ENCODE data around the gene WASHC2C.
"Not testable (repeated sequence)": the region's sequence is repeated elsewhere in the genome, so short reads cannot be mapped to it uniquely, and the experiment has no call there.

WASHC2C gene

DNA sequence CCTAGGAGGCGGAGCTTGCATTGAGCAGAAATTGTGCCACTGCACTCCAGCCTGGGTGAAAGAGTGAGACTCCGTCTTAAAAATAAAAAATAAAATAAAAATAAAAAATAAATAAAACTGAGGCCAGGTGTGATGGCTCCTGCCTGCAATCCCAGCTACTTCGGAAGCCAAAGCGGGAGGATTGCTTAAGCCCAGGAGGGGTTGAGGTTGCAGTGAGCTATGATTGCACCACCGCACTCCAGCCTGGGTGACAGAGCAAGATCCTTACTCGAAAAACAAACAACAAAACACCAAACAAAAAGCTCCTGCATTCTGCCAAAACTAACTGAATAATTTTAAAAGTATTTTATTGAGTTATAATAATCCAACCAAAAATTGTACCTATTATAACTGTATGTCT, 84.0 kb downstream of the WASHC2C start:
- H3K9me3 ChIP-seq (ENCODE audit: control insufficient read depth, insufficient read depth, low read length), result no peaks in the 10 kb centered on the region
- H3K4me1 ChIP-seq (ENCODE audit: control insufficient read depth, insufficient read depth, low read length), result no peaks in the 10 kb centered on the region
- no peak for DNase-seq (ENCODE audit: low read depth, low spot score)
- H3K4me3 ChIP-seq (ENCODE audit: low read length), result no peak overlapping the region
- H3K36me3 ChIP-seq (ENCODE audit: control insufficient read depth, insufficient read depth, low read length), result no peaks in the 10 kb centered on the region
- no CpG with 5 or more reads among the region's 6 CpGs for WGBS (ENCODE audit: insufficient coverage, insufficient read length)
- no peaks in the 10 kb centered on the region for H3K27me3 ChIP-seq (ENCODE audit: control insufficient read depth, insufficient read depth, low read length)
- H3K27ac ChIP-seq (ENCODE audit: low read length), result no peak overlapping the region

DNA sequence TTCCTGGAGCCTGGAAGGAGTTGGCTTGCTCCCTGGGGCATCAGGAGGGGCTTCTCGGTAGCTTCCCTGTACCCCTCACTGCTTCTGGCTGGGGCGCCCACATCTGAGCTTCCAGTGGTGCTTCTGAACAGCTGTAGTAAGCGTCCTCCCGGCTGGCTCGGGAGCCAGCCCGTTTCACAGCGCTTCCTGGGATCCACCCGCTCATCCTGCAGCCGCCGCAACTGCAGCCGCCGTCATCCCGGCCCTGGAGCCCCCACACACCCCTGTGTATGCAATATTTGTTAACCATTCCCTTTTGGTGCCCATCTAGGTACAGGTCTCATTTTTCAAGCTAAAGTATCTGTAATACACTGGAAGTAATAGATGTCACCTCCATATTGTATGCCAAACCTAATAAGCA, 85.9 kb downstream of the WASHC2C start:
- DNase-seq (ENCODE audit: low read depth, low spot score); H3K9me3 ChIP-seq (ENCODE audit: control insufficient read depth, insufficient read depth, low read length); H3K4me1 ChIP-seq (ENCODE audit: control insufficient read depth, insufficient read depth, low read length); H3K27me3 ChIP-seq (ENCODE audit: control insufficient read depth, insufficient read depth, low read length); H3K4me3 ChIP-seq (ENCODE audit: low read length); H3K36me3 ChIP-seq (ENCODE audit: control insufficient read depth, insufficient read depth, low read length); H3K27ac ChIP-seq (ENCODE audit: low read length): not testable (repeated sequence)
- no CpG with 5 or more reads among the region's 13 CpGs for WGBS (ENCODE audit: insufficient coverage, insufficient read length)

DNA sequence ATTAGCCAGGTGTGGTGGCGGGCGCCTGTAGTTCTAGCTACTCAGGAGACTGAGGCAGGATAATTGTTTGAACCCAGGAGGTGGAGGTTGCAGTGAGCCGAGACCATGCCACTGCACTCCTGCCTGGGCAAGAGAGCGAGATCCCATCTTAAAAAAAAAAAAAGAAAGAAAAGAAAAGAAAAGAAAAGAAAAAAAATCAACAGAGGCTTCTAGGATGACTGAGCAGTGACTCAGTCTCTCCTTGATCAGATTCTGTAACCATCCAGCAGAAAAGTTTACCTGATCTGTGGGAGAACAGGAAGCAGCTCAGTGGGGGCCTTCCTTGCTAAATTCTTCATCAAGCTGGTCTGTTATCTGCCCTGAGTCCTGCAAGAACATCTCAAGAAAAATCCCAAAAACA, 87.1 kb downstream of the WASHC2C start:
- H3K27me3 ChIP-seq (ENCODE audit: control insufficient read depth, insufficient read depth, low read length); DNase-seq (ENCODE audit: low read depth, low spot score); H3K36me3 ChIP-seq (ENCODE audit: control insufficient read depth, insufficient read depth, low read length); H3K9me3 ChIP-seq (ENCODE audit: control insufficient read depth, insufficient read depth, low read length); H3K27ac ChIP-seq (ENCODE audit: low read length); H3K4me3 ChIP-seq (ENCODE audit: low read length); H3K4me1 ChIP-seq (ENCODE audit: control insufficient read depth, insufficient read depth, low read length): not testable (repeated sequence)
- WGBS (ENCODE audit: insufficient coverage, insufficient read length), result no CpG with 5 or more reads among the region's 4 CpGs

DNA sequence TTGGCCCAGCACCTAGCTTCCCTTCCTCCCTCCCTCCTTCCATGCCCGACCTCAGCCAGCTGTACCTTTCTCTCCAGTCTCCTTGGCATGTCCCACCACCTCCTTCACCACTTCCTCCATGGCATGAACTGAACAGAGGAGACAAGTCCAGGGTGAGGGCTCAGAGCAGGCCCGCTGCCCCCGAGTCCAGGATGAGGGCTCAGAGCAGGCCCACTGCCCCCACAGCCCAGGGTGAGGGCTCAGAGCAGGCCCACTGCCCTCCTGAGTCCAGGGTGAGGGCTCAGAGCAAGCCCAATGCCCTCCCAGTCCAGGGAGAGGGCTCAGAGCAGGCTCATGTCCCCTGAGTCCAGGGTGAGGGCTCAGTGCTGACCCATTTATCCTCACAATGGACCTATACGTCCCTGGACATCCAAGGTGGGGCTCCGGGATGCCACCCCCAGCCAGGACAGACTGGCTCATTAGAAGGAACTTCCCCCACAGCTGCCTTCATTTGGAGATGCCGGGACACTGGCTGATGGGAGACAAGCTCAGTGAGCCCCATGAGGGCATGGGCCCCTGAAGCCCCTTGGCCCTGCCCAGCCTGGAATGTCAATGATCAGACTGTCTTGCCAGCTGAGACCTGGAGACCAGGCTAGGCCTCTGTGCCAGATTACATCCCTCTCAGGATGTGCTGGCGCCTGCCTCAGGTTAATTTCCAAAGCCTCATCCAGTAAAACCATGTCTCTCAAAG, 90.2 kb downstream of the WASHC2C start:
- H3K27ac ChIP-seq (ENCODE audit: low read length), result no peak overlapping the region
- no peaks in the 10 kb centered on the region for H3K27me3 ChIP-seq (ENCODE audit: control insufficient read depth, insufficient read depth, low read length)
- no peak overlapping the region for H3K4me3 ChIP-seq (ENCODE audit: low read length)
- no peaks in the 10 kb centered on the region for H3K4me1 ChIP-seq (ENCODE audit: control insufficient read depth, insufficient read depth, low read length)
- DNase-seq (ENCODE audit: low read depth, low spot score), result no peak
- H3K36me3 ChIP-seq (ENCODE audit: control insufficient read depth, insufficient read depth, low read length), result no peaks in the 10 kb centered on the region
- peaks cover 2% of the 10 kb centered on the region; the same call in 1 of the 2 replicates for H3K9me3 ChIP-seq (ENCODE audit: control insufficient read depth, insufficient read depth, low read length)
- no CpG with 5 or more reads among the region's 7 CpGs for WGBS (ENCODE audit: insufficient coverage, insufficient read length)

DNA sequence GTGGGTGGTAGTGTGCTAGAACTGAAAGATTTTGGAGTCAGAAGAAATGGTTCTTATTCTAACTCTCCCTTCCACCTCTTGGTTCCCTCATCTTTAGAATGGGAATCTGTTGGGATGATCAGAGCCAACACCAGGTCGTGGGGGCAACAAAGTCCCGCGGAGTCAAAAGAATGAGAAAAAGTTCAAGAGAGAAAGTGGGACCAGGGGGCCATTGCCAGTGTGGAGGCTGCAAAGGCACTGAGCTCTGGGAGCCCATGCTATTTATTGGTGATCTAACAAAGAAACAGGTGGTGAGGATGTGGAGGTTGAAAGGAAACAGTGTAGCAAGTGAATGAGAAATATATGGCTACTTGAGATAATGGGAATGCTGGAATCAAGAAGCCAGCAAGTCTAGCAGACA, 90.8 kb downstream of the WASHC2C start:
- Histone ChIP-seq H3K4me1 (ENCODE audit: control insufficient read depth, insufficient read depth, low read length) (no peaks in the 10 kb centered on the region), H3K9me3 (ENCODE audit: control insufficient read depth, insufficient read depth, low read length) (peaks cover 2% of the 10 kb centered on the region; the same call in 1 of the 2 replicates), H3K36me3 (ENCODE audit: control insufficient read depth, insufficient read depth, low read length) (no peaks in the 10 kb centered on the region), H3K4me3 (ENCODE audit: low read length) (no peak overlapping the region), H3K27me3 (ENCODE audit: control insufficient read depth, insufficient read depth, low read length) (no peaks in the 10 kb centered on the region), H3K27ac (ENCODE audit: low read length) (no peak overlapping the region)
- no peak for DNase-seq (ENCODE audit: low read depth, low spot score)
- WGBS (ENCODE audit: insufficient coverage, insufficient read length), result no CpG with 5 or more reads among the region's 3 CpGs

DNA sequence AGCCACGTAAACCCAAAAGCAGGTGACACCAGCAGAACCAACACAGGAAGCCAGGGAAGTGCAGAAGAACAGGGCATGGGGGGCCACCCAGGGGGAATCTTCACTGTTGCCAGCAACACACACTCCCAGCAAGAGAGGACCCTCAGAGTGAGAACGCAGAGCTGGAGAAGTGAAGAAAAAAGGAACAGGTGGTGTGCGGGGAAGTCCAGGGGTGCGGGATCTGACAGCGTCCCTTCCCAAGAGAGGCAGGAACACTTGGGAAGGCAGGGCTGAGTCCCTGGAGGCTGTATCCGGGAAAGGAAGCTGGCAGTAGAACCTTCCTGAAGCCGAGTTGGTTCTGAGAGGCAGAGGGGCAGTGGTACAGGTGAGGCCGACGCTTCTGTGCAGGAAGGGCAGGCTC, 92.5 kb downstream of the WASHC2C start:
- H3K36me3 ChIP-seq (ENCODE audit: control insufficient read depth, insufficient read depth, low read length), result no peaks in the 10 kb centered on the region
- no CpG with 5 or more reads among the region's 9 CpGs for WGBS (ENCODE audit: insufficient coverage, insufficient read length)
- no peaks in the 10 kb centered on the region for H3K27me3 ChIP-seq (ENCODE audit: control insufficient read depth, insufficient read depth, low read length)
- DNase-seq (ENCODE audit: low read depth, low spot score), result no peak
- no peak overlapping the region for H3K27ac ChIP-seq (ENCODE audit: low read length)
- H3K4me1 ChIP-seq (ENCODE audit: control insufficient read depth, insufficient read depth, low read length), result no peaks in the 10 kb centered on the region
- peaks cover 2% of the 10 kb centered on the region; the same call in 1 of the 2 replicates for H3K9me3 ChIP-seq (ENCODE audit: control insufficient read depth, insufficient read depth, low read length)
- no peak overlapping the region for H3K4me3 ChIP-seq (ENCODE audit: low read length)

DNA sequence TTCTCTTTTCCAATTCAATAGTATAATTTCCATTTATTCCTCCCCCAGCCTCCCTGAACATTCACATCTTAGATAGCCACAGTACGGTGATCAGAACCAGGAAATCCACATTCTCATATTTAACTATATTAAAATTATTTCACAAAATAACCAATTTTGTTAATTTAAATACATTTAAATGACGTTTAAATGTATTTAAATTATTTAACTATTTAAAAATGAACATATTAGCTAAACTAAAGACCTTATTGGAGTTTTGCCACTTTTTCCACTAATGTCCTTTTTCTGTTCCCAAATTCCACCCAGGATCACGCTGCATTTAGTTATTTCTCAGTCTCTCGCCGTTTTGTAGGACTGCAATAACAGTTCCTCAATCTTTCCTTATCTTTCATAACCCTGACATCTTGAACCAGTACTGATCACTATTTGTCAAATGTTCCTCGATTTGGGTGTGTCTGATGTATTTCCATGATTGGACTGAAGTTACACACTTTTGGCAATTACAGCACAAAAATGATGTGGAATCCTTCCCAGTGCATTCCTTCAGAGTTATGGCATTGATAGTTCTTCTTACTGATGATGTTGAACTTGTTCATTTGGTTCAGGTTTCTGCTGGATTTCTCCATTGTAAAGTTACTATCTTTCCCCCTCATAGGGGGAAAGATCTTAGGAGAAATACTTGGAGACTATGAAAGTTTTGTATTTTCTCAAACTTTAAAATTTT, 93.2 kb downstream of the WASHC2C start:
- not testable (repeated sequence) for H3K36me3 ChIP-seq (ENCODE audit: control insufficient read depth, insufficient read depth, low read length); H3K27ac ChIP-seq (ENCODE audit: low read length); H3K4me1 ChIP-seq (ENCODE audit: control insufficient read depth, insufficient read depth, low read length); H3K4me3 ChIP-seq (ENCODE audit: low read length); H3K27me3 ChIP-seq (ENCODE audit: control insufficient read depth, insufficient read depth, low read length); DNase-seq (ENCODE audit: low read depth, low spot score); H3K9me3 ChIP-seq (ENCODE audit: control insufficient read depth, insufficient read depth, low read length)
- no CpG with 5 or more reads among the region's 6 CpGs for WGBS (ENCODE audit: insufficient coverage, insufficient read length)

DNA sequence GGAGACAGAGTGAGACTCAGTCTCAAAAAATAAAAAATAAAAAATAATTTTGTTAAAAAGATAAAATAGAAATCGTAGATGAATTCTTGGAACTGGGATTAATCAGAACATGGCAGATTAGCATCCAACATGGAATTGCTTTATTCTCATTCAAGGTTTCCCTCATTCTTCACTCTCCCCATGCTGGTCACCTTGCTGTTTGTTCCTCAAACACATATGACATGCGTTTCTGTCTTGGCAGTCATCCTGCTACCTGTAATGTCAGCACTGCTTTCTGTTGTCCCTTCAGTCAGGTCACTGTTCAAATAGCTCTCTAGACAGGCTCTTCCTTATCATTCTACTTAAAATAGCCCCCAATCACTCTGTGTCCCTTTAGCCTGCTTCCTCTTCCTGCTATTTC, 95.9 kb downstream of the WASHC2C start:
- H3K27ac ChIP-seq (ENCODE audit: low read length); H3K4me3 ChIP-seq (ENCODE audit: low read length); H3K9me3 ChIP-seq (ENCODE audit: control insufficient read depth, insufficient read depth, low read length); H3K36me3 ChIP-seq (ENCODE audit: control insufficient read depth, insufficient read depth, low read length); H3K27me3 ChIP-seq (ENCODE audit: control insufficient read depth, insufficient read depth, low read length); H3K4me1 ChIP-seq (ENCODE audit: control insufficient read depth, insufficient read depth, low read length); DNase-seq (ENCODE audit: low read depth, low spot score): not testable (repeated sequence)
- WGBS (ENCODE audit: insufficient coverage, insufficient read length), result no CpG with 5 or more reads among the region's 2 CpGs
